Measurements from ENCODE around the gene STOML2.
"Not testable (repeated sequence)": the region's sequence is repeated elsewhere in the genome, so short reads cannot be mapped to it uniquely, and the experiment has no call there.

Gene STOML2

GRCh38 chr9:35102769-35103659 lies at the start of gene STOML2:
Gene STOML2 (minus strand): TSS chr9:35103131. CDS start chr9:35103094, 37 bp downstream.
- peak; percentile 80 to 88 (median 84) for DNase-seq (ENCODE audit: low read depth in 4 of 4, low spot score in 1 of 4)

- not testable (repeated sequence) for DNase-seq (ENCODE audit: low read depth in 4 of 4, low spot score in 1 of 4)
Observed at GRCh38 chr9:35147941-35148563, 45.1 kb upstream of the STOML2 start.

- no peak for DNase-seq (ENCODE audit: low read depth in 4 of 4, low spot score in 1 of 4)
Observed at GRCh38 chr9:35142037-35142436, 39.1 kb upstream of the STOML2 start.

GRCh38 chr9:35140093-35140492 lies 37.2 kb upstream of the STOML2 start:
- no peak for DNase-seq (ENCODE audit: low read depth in 4 of 4, low spot score in 1 of 4)

GRCh38 chr9:35136866-35137265 lies 33.9 kb upstream of the STOML2 start:
- DNase-seq (ENCODE audit: low read depth in 4 of 4, low spot score in 1 of 4), result no peak

GRCh38 chr9:35135988-35136387 lies 33.1 kb upstream of the STOML2 start:
- no peak for DNase-seq (ENCODE audit: low read depth in 4 of 4, low spot score in 1 of 4)

GRCh38 chr9:35134920-35135319 lies 32.0 kb upstream of the STOML2 start:
- DNase-seq (ENCODE audit: low read depth in 4 of 4, low spot score in 1 of 4), result no peak

- DNase-seq (ENCODE audit: low read depth in 4 of 4, low spot score in 1 of 4), result peak; percentile 78 to 80 (median 80)
Observed at GRCh38 chr9:35116898-35117551, 14.1 kb upstream of the STOML2 start.

- DNase-seq (ENCODE audit: low read depth in 4 of 4, low spot score in 1 of 4), result no peak
Observed at GRCh38 chr9:35116539-35116897, 13.6 kb upstream of the STOML2 start.

GRCh38 chr9:35115680-35116538 lies 13.0 kb upstream of the STOML2 start, which contains the start of gene ATOSB:
Gene ATOSB (minus strand): TSS chr9:35115862. CDS start chr9:35108274, 7,588 bp downstream.
- DNase-seq (ENCODE audit: low read depth in 4 of 4, low spot score in 1 of 4), result peak; percentile 77 to 90 (median 82)

- no peak for DNase-seq (ENCODE audit: low read depth in 4 of 4, low spot score in 1 of 4)
Observed at GRCh38 chr9:35114840-35115628, 12.1 kb upstream of the STOML2 start.

- DNase-seq (ENCODE audit: low read depth in 4 of 4, low spot score in 1 of 4), result peak in 2 of 4 experiments; percentile 45 to 53
Observed at GRCh38 chr9:35114113-35114839, 11.3 kb upstream of the STOML2 start.

- no peak for DNase-seq (ENCODE audit: low read depth in 4 of 4, low spot score in 1 of 4)
Observed at GRCh38 chr9:35112257-35113020, 9.5 kb upstream of the STOML2 start.

GRCh38 chr9:35111001-35111933 lies 8.3 kb upstream of the STOML2 start:
- peak; percentile 85 to 94 (median 92) for DNase-seq (ENCODE audit: low read depth in 4 of 4, low spot score in 1 of 4)

GRCh38 chr9:35110327-35110761 lies 7.4 kb upstream of the STOML2 start:
- no peak for DNase-seq (ENCODE audit: low read depth in 4 of 4, low spot score in 1 of 4)

GRCh38 chr9:35108946-35109575 lies 6.1 kb upstream of the STOML2 start:
- DNase-seq (ENCODE audit: low read depth in 4 of 4, low spot score in 1 of 4), result no peak

- no peak for DNase-seq (ENCODE audit: low read depth in 4 of 4, low spot score in 1 of 4)
Observed at GRCh38 chr9:35108461-35108860, 5.5 kb upstream of the STOML2 start.
